ENCODE data around the gene LRRC3. TPM values are rescaled to one million over a fixed set of nuclear protein-coding genes. Genes with fewer than 3 reads are reported as not detected.

LRRC3 gene
- 1 to 10 TPM in 2 of 5 donors, under 1 TPM in 3; 0.76 to 2.2 (median 0.98) TPM for total RNA-seq
- total RNA-seq (2013), result 0.41 TPM
- total RNA-seq, result 0.27 to 4.4 (median 1.1) reads per million in 29 experiments

GRCh38 chr21:44454747-44455523 lies at the start of gene LRRC3:
Gene LRRC3 (plus strand): TSS chr21:44455510. CDS start chr21:44456645, 1,135 bp downstream.
- CTCF ChIA-PET, result interaction anchor here in 1 of 2 donors (0.7 kb wide), 1 partner anchor 26 kb away, joined by 3 read pairs; no protein-coding TSS in a partner anchor
- peaks cover 0 to 28% of the 10 kb centered on the region in 2 experiments for H3K27me3 ChIP-seq (replicated peaks in 1 of 2; ENCODE audit: control insufficient read depth in 2 of 2, extremely low read depth in 1 of 2, insufficient read depth in 2 of 2, low read length in 1 of 2)
- Mint-ChIP-seq H3K27me3 (peaks cover 5 to 6% of the 10 kb centered on the region in 2 donors), H3K4me1 (peaks cover 0 to 11% (median 7%) of the 10 kb centered on the region in 3 donors), H3K9me3 (peaks cover 0 to 12% (median 8%) of the 10 kb centered on the region in 3 donors), H3K4me3 (peak within 1 kb of the TSS; percentile 67 to 78 (median 69)), H3K36me3 (no peaks in the 10 kb centered on the region), H3K27ac (peak within 1 kb of the TSS in 1 of 2 donors; percentile 2)
- H3K27ac ChIP-seq (ENCODE audit: low read length), result no peak within 1 kb of the TSS
- DNase-seq, result peak; percentile 48 to 89 (median 74)
- no peaks in the 10 kb centered on the region for H3K36me3 ChIP-seq (ENCODE audit: control insufficient read depth in 2 of 2, extremely low read depth in 1 of 2, insufficient read depth in 1 of 2, low read length in 1 of 2)
- ATAC-seq (replicated peaks in 1 of 4), result peak; percentile 70 to 84 (median 81)
- H3K4me3 ChIP-seq (ENCODE audit: control insufficient read depth in 1 of 2, extremely low read depth in 1 of 2, low read length in 1 of 2), result peak within 1 kb of the TSS; percentile 55 to 85
- POLR2A ChIA-PET, result no interaction called here
- H3K4me1 ChIP-seq (ENCODE audit: control insufficient read depth in 1 of 2, extremely low read depth in 1 of 2, insufficient read depth in 2 of 2, low read length in 2 of 2), result peaks cover 0 to 15% of the 10 kb centered on the region in 2 experiments
- H3K9me3 ChIP-seq, result no peaks in the 10 kb centered on the region
- WGBS (ENCODE audit: insufficient coverage), result 9% methylated on average over 14 of the region's 45 CpGs

GRCh38 chr21:44405948-44406872 lies 49.1 kb upstream of the LRRC3 start:
- ATAC-seq (replicated peaks in 1 of 4) (no peak), DNase-seq (peak in 1 of 35 experiments; percentile 7)
- no peak overlapping the region for H3K4me3 Mint-ChIP-seq
- no peaks in the 10 kb centered on the region for H3K36me3 ChIP-seq (ENCODE audit: control insufficient read depth in 2 of 2, extremely low read depth in 1 of 2, insufficient read depth in 1 of 2, low read length in 1 of 2)
- CTCF ChIA-PET, result interaction anchor here in 1 of 2 donors (0.6 kb wide), 1 partner anchor 417 kb away, joined by 3 read pairs; no protein-coding TSS in a partner anchor
- 92% methylated on average over 31 of the region's 37 CpGs for WGBS (ENCODE audit: insufficient coverage)
- H3K9me3 ChIP-seq, result no peaks in the 10 kb centered on the region
- H3K4me1 Mint-ChIP-seq, result peaks cover 0 to 3% (median 0%) of the 10 kb centered on the region in 3 donors
- H3K4me1 ChIP-seq (ENCODE audit: control insufficient read depth in 1 of 2, extremely low read depth in 1 of 2, insufficient read depth in 2 of 2, low read length in 2 of 2), result no peaks in the 10 kb centered on the region
- no peaks in the 10 kb centered on the region for H3K27me3 Mint-ChIP-seq
- no peak overlapping the region for H3K4me3 ChIP-seq (ENCODE audit: control insufficient read depth in 1 of 2, extremely low read depth in 1 of 2, low read length in 1 of 2)
- H3K27ac Mint-ChIP-seq, result peak overlapping the region; percentile 31 to 39
- H3K27me3 ChIP-seq (replicated peaks in 1 of 2; ENCODE audit: control insufficient read depth in 2 of 2, extremely low read depth in 1 of 2, insufficient read depth in 2 of 2, low read length in 1 of 2), result no peaks in the 10 kb centered on the region
- H3K9me3 Mint-ChIP-seq, result no peaks in the 10 kb centered on the region
- no peak overlapping the region for H3K27ac ChIP-seq (ENCODE audit: low read length)
- POLR2A ChIA-PET, result no interaction called here
- peaks cover 3% of the 10 kb centered on the region for H3K36me3 Mint-ChIP-seq

- H3K4me3 ChIP-seq (ENCODE audit: control insufficient read depth in 1 of 2, extremely low read depth in 1 of 2, low read length in 1 of 2), result no peak overlapping the region
- no peaks in the 10 kb centered on the region for H3K27me3 ChIP-seq (replicated peaks in 1 of 2; ENCODE audit: control insufficient read depth in 2 of 2, extremely low read depth in 1 of 2, insufficient read depth in 2 of 2, low read length in 1 of 2)
- peak overlapping the region; percentile 90 to 92 for H3K27ac Mint-ChIP-seq
- no peaks in the 10 kb centered on the region for H3K9me3 ChIP-seq
- DNase-seq (no peak), ATAC-seq (replicated peaks in 1 of 4) (no peak)
- ChIA-PET POLR2A (no interaction called here), CTCF (interaction anchor here in 1 of 2 donors (0.6 kb wide), 1 partner anchor 416 kb away, joined by 3 read pairs; no protein-coding TSS in a partner anchor)
- WGBS (ENCODE audit: insufficient coverage), result 87% methylated on average over 3 of the region's 8 CpGs
- H3K4me1 Mint-ChIP-seq, result peaks cover 0 to 3% (median 0%) of the 10 kb centered on the region in 3 donors
- no peak overlapping the region for H3K27ac ChIP-seq (ENCODE audit: low read length)
- no peaks in the 10 kb centered on the region for H3K27me3 Mint-ChIP-seq
- no peaks in the 10 kb centered on the region for H3K4me1 ChIP-seq (ENCODE audit: control insufficient read depth in 1 of 2, extremely low read depth in 1 of 2, insufficient read depth in 2 of 2, low read length in 2 of 2)
- no peaks in the 10 kb centered on the region for H3K9me3 Mint-ChIP-seq
- H3K36me3 ChIP-seq (ENCODE audit: control insufficient read depth in 2 of 2, extremely low read depth in 1 of 2, insufficient read depth in 1 of 2, low read length in 1 of 2), result no peaks in the 10 kb centered on the region
- H3K36me3 Mint-ChIP-seq, result peaks cover 3% of the 10 kb centered on the region
- H3K4me3 Mint-ChIP-seq, result no peak overlapping the region
These were observed 48.4 kb upstream of the LRRC3 start for GRCh38 chr21:44406953-44407352.

- H3K9me3 ChIP-seq, result no peaks in the 10 kb centered on the region
- H3K4me3 ChIP-seq (ENCODE audit: control insufficient read depth in 1 of 2, extremely low read depth in 1 of 2, low read length in 1 of 2), result no peak overlapping the region
- WGBS (ENCODE audit: insufficient coverage), result no CpG with 5 or more reads among the region's 7 CpGs
- Mint-ChIP-seq H3K36me3 (peaks cover 6% of the 10 kb centered on the region), H3K27ac (peak overlapping the region; percentile 70 to 90), H3K4me3 (no peak overlapping the region), H3K27me3 (no peaks in the 10 kb centered on the region), H3K9me3 (peaks cover 0 to 4% (median 2%) of the 10 kb centered on the region in 3 donors), H3K4me1 (peaks cover 0 to 3% (median 0%) of the 10 kb centered on the region in 3 donors)
- no peaks in the 10 kb centered on the region for H3K4me1 ChIP-seq (ENCODE audit: control insufficient read depth in 1 of 2, extremely low read depth in 1 of 2, insufficient read depth in 2 of 2, low read length in 2 of 2)
- no peaks in the 10 kb centered on the region for H3K27me3 ChIP-seq (replicated peaks in 1 of 2; ENCODE audit: control insufficient read depth in 2 of 2, extremely low read depth in 1 of 2, insufficient read depth in 2 of 2, low read length in 1 of 2)
- no peaks in the 10 kb centered on the region for H3K36me3 ChIP-seq (ENCODE audit: control insufficient read depth in 2 of 2, extremely low read depth in 1 of 2, insufficient read depth in 1 of 2, low read length in 1 of 2)
- CTCF ChIA-PET, result no interaction called here
- DNase-seq (peak in 1 of 35 experiments; percentile 29), ATAC-seq (replicated peaks in 1 of 4) (peak in 2 of 4 experiments; percentile 49 to 67)
- no peak overlapping the region for H3K27ac ChIP-seq (ENCODE audit: low read length)
- POLR2A ChIA-PET, result no interaction called here
These were observed 47.8 kb upstream of the LRRC3 start for GRCh38 chr21:44407493-44407892.

GRCh38 chr21:44408226-44408625 lies 47.1 kb upstream of the LRRC3 start:
- H3K27ac Mint-ChIP-seq, result no peak overlapping the region
- DNase-seq, result peak in 1 of 35 experiments; percentile 0
- Histone ChIP-seq H3K9me3 (no peaks in the 10 kb centered on the region), H3K36me3 (ENCODE audit: control insufficient read depth in 2 of 2, extremely low read depth in 1 of 2, insufficient read depth in 1 of 2, low read length in 1 of 2) (no peaks in the 10 kb centered on the region), H3K4me3 (ENCODE audit: control insufficient read depth in 1 of 2, extremely low read depth in 1 of 2, low read length in 1 of 2) (no peak overlapping the region), H3K27ac (ENCODE audit: low read length) (no peak overlapping the region), H3K27me3 (replicated peaks in 1 of 2; ENCODE audit: control insufficient read depth in 2 of 2, extremely low read depth in 1 of 2, insufficient read depth in 2 of 2, low read length in 1 of 2) (no peaks in the 10 kb centered on the region), H3K4me1 (ENCODE audit: control insufficient read depth in 1 of 2, extremely low read depth in 1 of 2, insufficient read depth in 2 of 2, low read length in 2 of 2) (no peaks in the 10 kb centered on the region)
- no peak overlapping the region for H3K4me3 Mint-ChIP-seq
- no peak for ATAC-seq (replicated peaks in 1 of 4)
- peaks cover 7% of the 10 kb centered on the region for H3K36me3 Mint-ChIP-seq
- WGBS (ENCODE audit: insufficient coverage), result 100% methylated on average over 8 of the region's 15 CpGs
- peaks cover 0 to 5% (median 4%) of the 10 kb centered on the region in 3 donors for H3K9me3 Mint-ChIP-seq
- ChIA-PET CTCF (no interaction called here), POLR2A (no interaction called here)
- H3K4me1 Mint-ChIP-seq, result peaks cover 0 to 3% (median 0%) of the 10 kb centered on the region in 3 donors
- no peaks in the 10 kb centered on the region for H3K27me3 Mint-ChIP-seq
